Motor neuron (in vitro differentiated cells): ENCODE measurements around the gene VLDLR. TPM values are rescaled to one million over a fixed set of nuclear protein-coding genes. Genes with fewer than 3 reads are reported as not detected.

Source experiments
- ATAC-seq, 8 experiments: fragments of 200-7000 bp; cut with Tn5 transposase; replicated peaks in 6 of 8; 2 replicates each; pipeline ENCODE4 v1.8.0; 2021; ENCODE audit warnings: mild to moderate bottlenecking in 8 of 8, moderate library complexity in 8 of 8
- H3K27ac ChIP-seq, 2 donors: fragments of 250-450 bp; sonication (Bioruptor Pico); 2 replicates each; pipeline ENCODE4 v1.9.0; 2021; ENCODE audit warnings: antibody characterized with exemption in 2 of 2, mild to moderate bottlenecking in 2 of 2, moderate library complexity in 1 of 2
- H3K4me1 ChIP-seq, 2 donors: fragments of 250-450 bp; sonication (Bioruptor Pico); replicated peaks in 1 of 2; 2 replicates each; pipeline ENCODE4 v1.6.1; 2021; ENCODE audit warnings: antibody characterized with exemption in 2 of 2, mild to moderate bottlenecking in 2 of 2, moderate library complexity in 1 of 2
- H3K4me3 ChIP-seq, 5 donors: fragments of 250-450 bp; sonication (Bioruptor Pico); 2 replicates each; pipeline ENCODE4 v1.9.0; 2021; ENCODE audit warnings: antibody characterized with exemption in 5 of 5, mild to moderate bottlenecking in 5 of 5, moderate library complexity in 4 of 5
- WGBS, 10 experiments: fragments of 450-650 bp; shearing (Covaris generic); methylation state at CpG; one replicate each; pipeline ENCODE4 v1.0.0; 2022; 5-methylcytosine and 5-hydroxymethylcytosine counted together
- in situ Hi-C, 9 experiments: fragments of 400-800 bp; cut with MboI; loops; one replicate each; pipeline ENCODE4 v1.15.0; 2021; ENCODE audit warnings: low sequenced_read_pairs in 9 of 9, low pct_unique_long_range_greater_than_20kb in 2 of 9; ENCODE audit not compliant: unreplicated experiment in 9 of 9
- total RNA-seq, 8 experiments: library from RNA; unstranded; fragments of 300-600 nt; gene quantifications; 2 replicates each; pipeline versions ENCODE4 v1.2.3 to v1.2.4, GENCODE V29; 2022

VLDLR gene
- total RNA-seq, 8 experiments from 2014 or later, result 15.3 to 43.3 (median 19.5) TPM

DNA sequence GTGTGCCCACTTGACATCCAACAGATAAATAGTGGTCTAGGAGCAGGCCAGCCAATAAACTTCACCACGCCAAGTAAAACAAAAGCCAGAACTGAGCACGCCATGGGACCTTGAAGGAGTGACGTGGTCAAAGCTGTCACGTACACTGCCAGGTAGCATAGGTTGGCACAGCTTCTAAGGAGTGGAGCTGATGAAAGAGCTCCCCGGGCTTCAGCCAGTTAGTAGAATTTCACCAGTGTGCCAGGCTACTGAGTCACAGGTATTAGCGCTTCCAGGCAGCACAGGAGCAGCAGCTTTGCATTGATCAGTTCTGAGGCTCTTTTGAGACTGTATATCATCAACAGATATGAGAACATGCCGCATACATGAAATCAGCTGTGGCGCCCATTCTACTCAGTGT lies 19.4 kb downstream of the VLDLR start:
- in situ Hi-C loops, result loop anchor here in 2 of 9 experiments (25.0 kb wide), 2 partner anchors 379 to 479 kb away; no protein-coding TSS in a partner anchor

DNA sequence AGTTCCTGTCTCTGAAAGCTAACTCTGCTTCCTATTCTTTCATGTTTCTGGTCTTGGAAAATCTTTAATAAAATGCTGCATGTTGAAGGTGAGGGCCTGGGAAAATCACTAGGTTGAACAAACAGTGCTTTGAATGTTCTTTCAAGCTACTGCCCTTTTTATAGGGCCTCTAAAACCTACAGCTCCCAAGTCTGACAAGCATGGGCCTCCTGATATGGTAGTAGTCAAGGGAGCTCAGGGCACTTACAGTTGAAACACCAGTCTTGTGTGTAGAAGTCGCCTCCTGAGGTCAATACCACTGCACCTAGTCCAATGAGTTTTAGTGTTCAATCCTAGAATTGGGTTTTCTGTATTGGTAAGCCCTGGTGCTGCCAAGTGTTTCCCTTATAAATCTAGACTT lies 20.5 kb downstream of the VLDLR start:
- in situ Hi-C loops, result loop anchor here in 2 of 9 experiments (25.0 kb wide), 2 partner anchors 380 to 480 kb away; no protein-coding TSS in a partner anchor
- Histone ChIP-seq H3K27ac (no peak overlapping the region), H3K4me1 (no peaks in the 10 kb centered on the region), H3K4me3 (no peak overlapping the region)
- ATAC-seq, result no peak
- WGBS, 10 experiments, result 57 to 100% (median 93%) methylated on average over 1 of the region's 1 CpG; no CpG with 5 or more reads in 6 of the 10 experiments

More for the DNA sequence above, 19.4 kb downstream of the VLDLR start:
- ATAC-seq, result no peak
- no peak overlapping the region for H3K27ac ChIP-seq
- no peak overlapping the region for H3K4me3 ChIP-seq
- no peaks in the 10 kb centered on the region for H3K4me1 ChIP-seq
- 77 to 100% (median 94%) methylated on average over 2 to 8 of the region's 8 CpGs for WGBS, 10 experiments

DNA sequence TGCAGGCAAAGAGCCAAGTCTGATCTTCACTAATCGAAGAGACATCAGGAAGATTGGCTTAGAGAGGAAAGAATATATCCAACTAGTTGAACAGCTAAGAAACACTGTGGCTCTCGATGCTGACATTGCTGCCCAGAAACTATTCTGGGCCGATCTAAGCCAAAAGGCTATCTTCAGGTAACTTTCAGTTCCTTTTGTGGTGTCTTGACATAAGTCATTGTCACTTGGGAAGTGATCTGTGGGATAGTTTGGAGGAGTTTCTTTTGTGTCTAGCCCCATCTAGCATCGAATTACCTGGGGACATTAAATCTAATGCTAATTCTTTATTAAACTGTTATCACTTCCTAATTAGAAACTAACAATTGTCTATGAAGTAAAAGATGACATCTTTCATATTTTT lies 24.0 kb downstream of the VLDLR start:
- WGBS, 10 experiments, result 83 to 100% (median 95%) methylated on average over 1 to 4 of the region's 4 CpGs
- in situ Hi-C loops, result loop anchor here in 2 of 9 experiments (25.0 kb wide), 2 partner anchors 383 to 483 kb away; no protein-coding TSS in a partner anchor
- H3K27ac ChIP-seq, result no peak overlapping the region
- no peak overlapping the region for H3K4me3 ChIP-seq
- no peak for ATAC-seq
- no peaks in the 10 kb centered on the region for H3K4me1 ChIP-seq

- in situ Hi-C loops, result no loop called here
- Histone ChIP-seq H3K27ac (no peak overlapping the region), H3K4me1 (no peaks in the 10 kb centered on the region), H3K4me3 (no peak overlapping the region)
- peak in 6 of 8 experiments; percentile 52 to 99 (median 82) for ATAC-seq
- WGBS, 10 experiments, result 0 to 80% (median 64%) methylated on average over 1 to 3 of the region's 3 CpGs; no CpG with 5 or more reads in 1 of the 10 experiments
These were observed 33.9 kb downstream of the VLDLR start for GRCh38 chr9:2655411-2655901.

DNA sequence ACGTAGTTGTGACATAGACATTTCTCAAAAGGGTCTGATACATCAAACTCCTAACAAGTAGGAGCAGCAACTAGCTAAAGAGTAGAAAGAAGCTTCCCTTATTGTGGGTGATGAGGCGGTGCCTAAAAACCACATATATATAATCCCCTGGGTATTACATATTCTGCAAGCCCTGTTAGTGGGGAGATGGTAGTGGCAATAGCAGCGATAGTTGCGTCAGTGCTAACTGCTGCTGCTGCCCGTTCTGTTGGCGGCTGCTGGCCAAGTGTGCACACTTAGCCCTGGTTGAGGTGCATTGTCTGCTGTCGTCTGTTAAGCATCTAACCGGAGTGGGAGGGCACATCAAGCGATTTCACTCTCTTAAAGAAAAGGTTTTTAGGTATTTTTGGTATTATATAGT lies 35.8 kb downstream of the VLDLR start:
- Histone ChIP-seq H3K27ac (no peak overlapping the region), H3K4me3 (no peak overlapping the region), H3K4me1 (no peaks in the 10 kb centered on the region)
- 79 to 100% (median 95%) methylated on average over 1 to 9 of the region's 9 CpGs for WGBS, 10 experiments
- in situ Hi-C loops, result no loop called here
- no peak for ATAC-seq

- in situ Hi-C loops, result no loop called here
- Histone ChIP-seq H3K4me1 (no peaks in the 10 kb centered on the region), H3K27ac (no peak overlapping the region), H3K4me3 (no peak overlapping the region)
- ATAC-seq, result peak in 2 of 8 experiments; percentile 15 to 50
- WGBS, 10 experiments, result 43 to 94% (median 76%) methylated on average over 1 to 7 of the region's 7 CpGs; no CpG with 5 or more reads in 1 of the 10 experiments
These were observed 40.9 kb downstream of the VLDLR start for GRCh38 chr9:2662496-2662895.

DNA sequence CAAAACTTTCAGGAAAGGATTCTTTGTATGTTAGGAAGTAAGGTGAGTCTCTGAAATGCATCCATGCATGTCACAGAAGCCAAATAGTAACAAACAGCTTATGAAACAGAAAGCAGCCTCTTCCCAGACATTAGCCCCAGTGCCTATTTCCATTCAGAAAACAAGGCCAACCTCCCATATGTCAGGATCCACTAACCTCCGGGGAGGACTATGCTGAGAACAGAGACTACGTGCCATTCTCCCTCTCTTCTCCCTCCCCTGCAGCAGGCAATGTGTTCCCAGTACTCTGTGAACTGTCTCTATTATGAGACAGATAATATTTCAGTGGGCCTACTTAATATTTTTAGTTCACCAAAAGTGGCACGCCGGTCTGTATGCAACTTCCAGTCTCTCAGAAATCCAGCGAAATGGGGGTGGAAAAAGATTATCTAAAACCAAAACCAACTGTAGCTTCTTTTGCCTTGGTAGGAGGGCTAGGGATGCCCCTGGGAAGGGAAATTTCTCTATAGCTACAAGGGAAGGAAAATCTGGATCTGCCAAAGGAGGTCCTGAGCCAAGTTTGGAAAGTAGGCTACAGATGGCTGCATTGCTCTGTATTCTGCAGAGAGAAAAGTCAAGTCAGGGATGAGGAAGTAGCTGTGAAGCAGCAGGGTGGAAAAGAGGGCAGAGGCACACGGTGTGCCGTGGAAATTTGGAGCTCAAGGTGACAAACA lies 42.0 kb downstream of the VLDLR start:
- H3K4me1 ChIP-seq, result no peaks in the 10 kb centered on the region
- H3K4me3 ChIP-seq, result no peak overlapping the region
- ATAC-seq, result peak in 1 of 8 experiments; percentile 11
- in situ Hi-C loops, result no loop called here
- WGBS, 10 experiments, result 20 to 100% (median 70%) methylated on average over 1 to 7 of the region's 7 CpGs
- no peak overlapping the region for H3K27ac ChIP-seq

GRCh38 chr9:2664174-2665065 lies 42.8 kb downstream of the VLDLR start:
- no peak overlapping the region for H3K27ac ChIP-seq
- in situ Hi-C loops, result no loop called here
- no peak overlapping the region for H3K4me3 ChIP-seq
- 17 to 80% (median 57%) methylated on average over 1 to 3 of the region's 4 CpGs; no CpG with 5 or more reads in 3 of the 10 experiments for WGBS, 10 experiments
- H3K4me1 ChIP-seq, result no peaks in the 10 kb centered on the region
- peak in 2 of 8 experiments; percentile 11 to 58 for ATAC-seq

DNA sequence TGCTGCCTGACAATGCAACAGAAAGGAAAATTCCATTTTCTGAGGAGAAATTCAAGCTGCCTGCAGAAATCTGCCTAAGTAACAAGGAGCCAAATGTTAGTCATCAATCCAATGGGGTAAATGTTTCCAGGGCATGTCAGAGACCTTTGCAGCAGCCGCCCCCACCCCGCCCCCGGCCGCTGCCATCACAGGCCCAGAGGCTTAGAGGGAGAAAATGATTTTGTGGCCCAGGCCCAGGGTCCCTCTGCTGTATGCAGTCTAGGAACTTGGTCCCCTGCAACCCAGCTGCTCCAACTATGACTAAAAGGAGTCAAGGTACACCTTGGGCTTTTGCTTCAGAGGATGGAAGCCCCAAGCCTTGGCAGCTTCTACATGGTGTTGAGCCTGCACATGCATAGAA lies 45.0 kb downstream of the VLDLR start:
- Histone ChIP-seq H3K4me1 (no peaks in the 10 kb centered on the region), H3K27ac (no peak overlapping the region), H3K4me3 (no peak overlapping the region)
- no peak for ATAC-seq
- WGBS, 10 experiments, result 40 to 100% (median 100%) methylated on average over 1 of the region's 4 CpGs; no CpG with 5 or more reads in 7 of the 10 experiments
- in situ Hi-C loops, result no loop called here

GRCh38 chr9:2673161-2673560 lies 51.6 kb downstream of the VLDLR start:
- Histone ChIP-seq H3K27ac (no peak overlapping the region), H3K4me3 (no peak overlapping the region), H3K4me1 (no peaks in the 10 kb centered on the region)
- 83 to 100% (median 100%) methylated on average over 1 of the region's 3 CpGs; no CpG with 5 or more reads in 5 of the 10 experiments for WGBS, 10 experiments
- no peak for ATAC-seq
- in situ Hi-C loops, result no loop called here

DNA sequence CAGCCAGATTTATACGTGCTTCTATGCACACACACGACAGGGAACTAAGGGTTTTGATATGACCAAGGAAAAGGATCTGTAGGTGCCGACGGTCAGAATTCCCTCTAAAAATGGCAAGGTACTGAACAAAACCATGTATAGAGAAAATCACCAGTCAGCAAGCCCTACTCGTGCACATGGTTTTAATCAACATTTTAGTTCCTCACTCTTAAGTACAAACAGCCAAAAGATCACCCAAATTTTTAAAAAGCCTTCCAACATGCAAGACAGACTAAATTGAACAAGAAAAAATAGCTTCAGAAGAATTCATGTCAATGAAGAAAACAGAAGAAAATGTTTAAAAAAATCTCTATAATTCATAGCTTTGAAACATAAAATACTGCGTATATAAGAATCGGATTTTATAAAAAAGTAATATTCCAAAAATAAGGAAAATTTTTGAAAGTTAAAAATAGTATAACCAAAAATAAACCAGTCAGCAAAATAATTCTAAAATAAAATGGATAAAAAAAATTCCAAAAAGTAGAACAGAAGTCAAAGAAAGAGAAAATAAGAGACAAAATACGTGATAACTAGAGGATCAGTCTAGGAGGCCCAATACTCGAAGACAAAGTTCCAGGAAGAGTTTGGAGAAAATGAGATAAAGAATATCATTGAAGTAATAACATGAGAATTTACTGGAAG lies 52.7 kb downstream of the VLDLR start:
- 49 to 100% (median 88%) methylated on average over 6 to 9 of the region's 9 CpGs for WGBS, 10 experiments
- H3K4me1 ChIP-seq, result no peaks in the 10 kb centered on the region
- H3K27ac ChIP-seq, result no peak overlapping the region
- H3K4me3 ChIP-seq, result no peak overlapping the region
- in situ Hi-C loops, result no loop called here
- ATAC-seq, result no peak

- no peak overlapping the region for H3K27ac ChIP-seq
- in situ Hi-C loops, result no loop called here
- no peaks in the 10 kb centered on the region for H3K4me1 ChIP-seq
- no peak overlapping the region for H3K4me3 ChIP-seq
- 20 to 100% (median 67%) methylated on average over 1 of the region's 1 CpG; no CpG with 5 or more reads in 5 of the 10 experiments for WGBS, 10 experiments
- peak in 3 of 8 experiments; percentile 16 to 97 (median 50) for ATAC-seq
These were observed 54.2 kb downstream of the VLDLR start for GRCh38 chr9:2675834-2676233.
